Measurements from ENCODE around the gene SLC9A5.

Gene SLC9A5

DNA sequence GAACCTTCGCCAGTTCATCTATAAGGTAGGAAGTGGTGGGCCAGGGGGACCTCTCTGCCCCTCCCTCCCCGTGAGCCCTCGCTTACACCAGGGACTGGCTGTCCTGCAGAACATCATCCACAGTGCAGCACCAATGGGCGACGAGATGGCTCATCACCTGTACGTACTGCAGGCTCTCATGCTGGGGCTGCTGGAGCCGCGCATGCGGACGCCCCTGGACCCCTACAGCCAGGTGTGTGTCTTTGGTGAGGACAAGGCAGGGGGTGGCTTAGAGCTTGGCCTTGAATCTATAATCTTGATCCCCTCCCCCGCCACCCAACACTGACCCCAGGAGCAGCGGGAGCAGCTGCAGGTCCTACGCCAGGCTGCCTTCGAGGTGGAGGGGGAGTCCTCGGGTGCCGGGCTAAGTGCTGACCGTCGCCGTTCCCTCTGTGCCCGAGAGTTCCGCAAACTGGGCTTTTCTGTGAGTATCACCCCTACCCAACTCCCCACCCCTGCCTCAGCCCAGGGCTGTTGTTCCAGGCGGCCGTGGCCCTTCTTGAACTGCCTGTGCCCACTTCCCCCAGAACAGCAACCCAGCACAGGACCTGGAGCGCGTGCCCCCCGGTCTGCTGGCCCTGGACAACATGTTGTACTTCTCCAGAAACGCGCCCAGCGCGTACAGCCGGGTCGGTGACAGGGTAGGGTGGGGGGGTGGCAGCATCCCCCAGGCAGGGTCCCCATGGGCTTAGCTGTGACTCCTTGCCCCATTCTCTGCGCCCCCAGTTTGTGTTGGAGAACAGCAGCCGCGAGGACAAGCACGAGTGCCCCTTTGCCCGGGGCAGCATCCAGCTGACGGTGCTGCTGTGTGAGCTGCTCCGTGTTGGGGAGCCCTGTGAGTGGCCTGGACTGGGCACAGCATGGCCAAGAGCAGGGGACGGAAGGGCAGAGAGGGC, 47.1 kb upstream of the SLC9A5 start:
- H3K4me3 ChIP-seq (ENCODE audit: low read depth, low read length), result no peak overlapping the region
- TF ChIP-seq MAX (IDR thresholded peaks at IDR 0.05; ENCODE audit: low read depth, low read length) (no peak), POLR2A (IDR thresholded peaks at IDR 0.05; ENCODE audit: extremely low read depth, insufficient read length) (no peak), CTCF (IDR thresholded peaks at IDR 0.05; ENCODE audit: low read depth, low read length) (no peak), MYC (IDR thresholded peaks at IDR 0.05; ENCODE audit: low read depth, low read length) (no peak)
- no peak for DNase-seq (ENCODE audit: low read depth)

DNA sequence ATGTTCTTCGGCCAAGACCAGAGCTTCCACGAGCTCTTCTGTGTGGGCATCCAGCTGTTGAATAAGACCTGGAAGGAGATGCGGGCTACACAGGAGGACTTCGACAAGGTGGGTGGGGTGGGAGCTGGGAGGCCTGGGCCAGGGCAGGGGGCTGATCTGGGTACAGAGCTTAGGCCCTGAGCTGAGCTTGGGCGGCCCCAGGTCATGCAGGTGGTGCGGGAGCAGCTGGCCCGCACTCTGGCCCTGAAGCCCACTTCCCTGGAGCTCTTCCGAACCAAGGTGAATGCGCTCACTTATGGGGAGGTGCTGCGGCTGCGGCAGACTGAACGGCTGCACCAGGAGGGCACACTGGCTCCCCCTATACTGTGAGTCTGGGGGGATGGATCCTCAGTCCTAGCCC, 46.4 kb upstream of the SLC9A5 start:
- TF ChIP-seq CTCF (IDR thresholded peaks at IDR 0.05; ENCODE audit: low read depth, low read length), result no peak
- no peak for TF ChIP-seq MYC (IDR thresholded peaks at IDR 0.05; ENCODE audit: low read depth, low read length)
- TF ChIP-seq POLR2A (IDR thresholded peaks at IDR 0.05; ENCODE audit: extremely low read depth, insufficient read length), result no peak
- no peak for TF ChIP-seq MAX (IDR thresholded peaks at IDR 0.05; ENCODE audit: low read depth, low read length)
- H3K4me3 ChIP-seq (ENCODE audit: low read depth, low read length), result no peak overlapping the region
- DNase-seq (ENCODE audit: low read depth), result no peak

- no peak for DNase-seq (ENCODE audit: low read depth)
- no peak for TF ChIP-seq MYC (IDR thresholded peaks at IDR 0.05; ENCODE audit: low read depth, low read length)
- H3K4me3 ChIP-seq (ENCODE audit: low read depth, low read length), result no peak overlapping the region
Observed at GRCh38 chr16:67202956-67203493, 45.8 kb upstream of the SLC9A5 start.

- DNase-seq (ENCODE audit: low read depth), result no peak
- no peak overlapping the region for H3K4me3 ChIP-seq (ENCODE audit: low read depth, low read length)
- TF ChIP-seq CTCF (IDR thresholded peaks at IDR 0.05; ENCODE audit: low read depth, low read length) (no peak), MAX (IDR thresholded peaks at IDR 0.05; ENCODE audit: low read depth, low read length) (no peak), POLR2A (IDR thresholded peaks at IDR 0.05; ENCODE audit: extremely low read depth, insufficient read length) (no peak), MYC (IDR thresholded peaks at IDR 0.05; ENCODE audit: low read depth, low read length) (no peak)
Observed at GRCh38 chr16:67204076-67204475, 44.7 kb upstream of the SLC9A5 start.

- TF ChIP-seq MAX (IDR thresholded peaks at IDR 0.05; ENCODE audit: low read depth, low read length) (no peak), POLR2A (IDR thresholded peaks at IDR 0.05; ENCODE audit: extremely low read depth, insufficient read length) (no peak), CTCF (IDR thresholded peaks at IDR 0.05; ENCODE audit: low read depth, low read length) (no peak), MYC (IDR thresholded peaks at IDR 0.05; ENCODE audit: low read depth, low read length) (no peak)
- no peak for DNase-seq (ENCODE audit: low read depth)
- no peak overlapping the region for H3K4me3 ChIP-seq (ENCODE audit: low read depth, low read length)
Observed at GRCh38 chr16:67206129-67206837, 42.5 kb upstream of the SLC9A5 start.

- H3K4me3 ChIP-seq (ENCODE audit: low read depth, low read length), result no peak overlapping the region
- TF ChIP-seq CTCF (IDR thresholded peaks at IDR 0.05; ENCODE audit: low read depth, low read length) (no peak), MAX (IDR thresholded peaks at IDR 0.05; ENCODE audit: low read depth, low read length) (no peak), MYC (IDR thresholded peaks at IDR 0.05; ENCODE audit: low read depth, low read length) (no peak), POLR2A (IDR thresholded peaks at IDR 0.05; ENCODE audit: extremely low read depth, insufficient read length) (no peak)
- no peak for DNase-seq (ENCODE audit: low read depth)
Observed at GRCh38 chr16:67206838-67207248, 41.9 kb upstream of the SLC9A5 start.

Measured in NB4 (cell line).